ENCODE results near the gene INF2.

INF2 gene

GRCh38 chr14:104702673-104703072 is 13.3 kb downstream of the INF2 start:
- no peak for DNase-seq (ENCODE audit: low read depth in 2 of 2)

- no peak for DNase-seq (ENCODE audit: low read depth in 2 of 2)
These were observed 13.9 kb downstream of the INF2 start for GRCh38 chr14:104703269-104703668.

- DNase-seq (ENCODE audit: low read depth in 2 of 2) = no peak
These were observed 14.8 kb downstream of the INF2 start for GRCh38 chr14:104704252-104704651.

- DNase-seq (ENCODE audit: low read depth in 2 of 2) = no peak
These were observed 16.1 kb downstream of the INF2 start for GRCh38 chr14:104705340-104706047.

GRCh38 chr14:104706733-104707607 is 17.6 kb downstream of the INF2 start:
- DNase-seq (ENCODE audit: low read depth in 2 of 2) = no peak

- DNase-seq (ENCODE audit: low read depth in 2 of 2) = no peak
These were observed 18.5 kb downstream of the INF2 start for GRCh38 chr14:104707608-104708595.

- DNase-seq (ENCODE audit: low read depth in 2 of 2) = peak; percentile 67 to 70
These were observed 19.3 kb downstream of the INF2 start for GRCh38 chr14:104708606-104709268.

GRCh38 chr14:104709387-104710039 is 20.1 kb downstream of the INF2 start:
- DNase-seq (ENCODE audit: low read depth in 2 of 2) = no peak

GRCh38 chr14:104710071-104710735 is 20.8 kb downstream of the INF2 start:
- no peak for DNase-seq (ENCODE audit: low read depth in 2 of 2)

GRCh38 chr14:104712881-104713734 is 23.7 kb downstream of the INF2 start:
- DNase-seq (ENCODE audit: low read depth in 2 of 2) = no peak

- DNase-seq (ENCODE audit: low read depth in 2 of 2) = no peak
These were observed 24.6 kb downstream of the INF2 start for GRCh38 chr14:104714066-104714465.

GRCh38 chr14:104714681-104715080 is 25.3 kb downstream of the INF2 start:
- no peak for DNase-seq (ENCODE audit: low read depth in 2 of 2)

- DNase-seq (ENCODE audit: low read depth in 2 of 2) = no peak
These were observed 26.0 kb downstream of the INF2 start for GRCh38 chr14:104715416-104715815.

GRCh38 chr14:104715871-104716270 is 26.5 kb downstream of the INF2 start:
- no peak for DNase-seq (ENCODE audit: low read depth in 2 of 2)

- no peak for DNase-seq (ENCODE audit: low read depth in 2 of 2)
These were observed 27.7 kb downstream of the INF2 start for GRCh38 chr14:104717137-104717536.

- DNase-seq (ENCODE audit: low read depth in 2 of 2) = no peak
These were observed 28.2 kb downstream of the INF2 start for GRCh38 chr14:104717646-104718045.

- no peak for DNase-seq (ENCODE audit: low read depth in 2 of 2)
These were observed 28.7 kb downstream of the INF2 start for GRCh38 chr14:104718147-104718546.

- DNase-seq (ENCODE audit: low read depth in 2 of 2) = no peak
These were observed 29.5 kb downstream of the INF2 start for GRCh38 chr14:104718871-104719270.

GRCh38 chr14:104719343-104719742 is 29.9 kb downstream of the INF2 start:
- no peak for DNase-seq (ENCODE audit: low read depth in 2 of 2)

All from stimulated activated CD4-positive, alpha-beta T cell treated with anti-CD3 and anti-CD28 coated beads, Interleukin-1b, Interleukin-23, amount 100 ng/mL, for 4 hours (primary cell).